ENCODE measurements around the gene C6orf58. TPM values are rescaled to one million over a fixed set of nuclear protein-coding genes. Genes with fewer than 3 reads are reported as not detected.

The C6orf58 gene
- total and polyA plus RNA-seq, 10 of the 15 experiments (the other 5 are each of a cell fraction or from before 2014, with no cell fraction given): 0.06 to 0.43 (median 0.12) TPM; not detected in 2

DNA sequence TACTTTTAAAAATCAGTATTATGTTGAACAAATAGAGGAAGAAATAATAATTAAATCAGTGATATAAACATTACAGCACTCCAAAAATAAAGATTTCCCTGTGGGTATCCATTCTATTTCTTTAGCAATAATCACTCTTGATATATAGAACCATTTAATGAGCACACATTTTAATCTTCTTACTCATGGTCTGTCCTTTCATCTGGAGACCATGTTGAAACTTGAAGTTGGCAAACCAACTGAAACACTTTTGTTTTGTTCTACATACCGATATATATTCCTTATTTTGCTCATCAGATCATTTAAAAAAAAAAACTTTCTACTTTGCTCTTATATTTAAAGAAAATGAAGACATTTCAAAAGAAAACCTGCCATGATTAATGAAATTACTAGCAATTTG is 13.4 kb downstream of the C6orf58 start:
- Histone ChIP-seq H3K36me3 (ENCODE audit: control insufficient read depth in 2 of 2, insufficient read depth in 2 of 2, low read length in 1 of 2) (no peaks in the 10 kb centered on the region), H3K27ac (ENCODE audit: control insufficient read depth, insufficient read depth) (no peak overlapping the region), H3K4me3 (no peak overlapping the region), H3K79me2 (ENCODE audit: control insufficient read depth, insufficient read depth, low read length) (no peaks in the 10 kb centered on the region), H3K27me3 (replicated peaks in 1 of 2; ENCODE audit: control insufficient read depth in 2 of 2, insufficient read depth in 2 of 2, low read length in 1 of 2) (no peaks in the 10 kb centered on the region), H3K4me1 (ENCODE audit: control insufficient read depth, insufficient read depth, low read length) (no peaks in the 10 kb centered on the region), H2AFZ (ENCODE audit: control insufficient read depth, low read depth, low read length) (no peak overlapping the region), H3K9ac (ENCODE audit: control insufficient read depth, insufficient read depth, low read length) (no peak overlapping the region), H3K9me3 (replicated peaks; ENCODE audit: control insufficient read depth, insufficient read depth, low read length) (no peaks in the 10 kb centered on the region), H3K4me2 (ENCODE audit: control insufficient read depth, insufficient read depth) (no peak overlapping the region), H4K20me1 (ENCODE audit: control insufficient read depth, insufficient read depth) (no peaks in the 10 kb centered on the region)
- ChIA-PET CTCF (no interaction called here), RAD21 (ENCODE audit: unreplicated experiment) (no interaction called here), POLR2A (no interaction called here), SMC1A (ENCODE audit: uncharacterized antibody, unreplicated experiment) (no interaction called here)
- FAIRE-seq (no peak), ATAC-seq (no peak), DNase-seq (ENCODE audit: low read depth, low spot score) (no peak)
- in situ Hi-C loops (cut with MboI) (no loop called here), intact Hi-C loops (cut with micrococcal nuclease; ENCODE audit: unreplicated experiment) (no loop called here)
- WGBS (ENCODE audit: insufficient coverage, insufficient replicate concordance, low lambda C conversion rate, missing lambda C conversion rate): 15% methylated on average over 1 of the region's 1 CpG
- BruUV-seq (replicated peaks): no TSS peak
- TF ChIP-seq, protein P1, sequence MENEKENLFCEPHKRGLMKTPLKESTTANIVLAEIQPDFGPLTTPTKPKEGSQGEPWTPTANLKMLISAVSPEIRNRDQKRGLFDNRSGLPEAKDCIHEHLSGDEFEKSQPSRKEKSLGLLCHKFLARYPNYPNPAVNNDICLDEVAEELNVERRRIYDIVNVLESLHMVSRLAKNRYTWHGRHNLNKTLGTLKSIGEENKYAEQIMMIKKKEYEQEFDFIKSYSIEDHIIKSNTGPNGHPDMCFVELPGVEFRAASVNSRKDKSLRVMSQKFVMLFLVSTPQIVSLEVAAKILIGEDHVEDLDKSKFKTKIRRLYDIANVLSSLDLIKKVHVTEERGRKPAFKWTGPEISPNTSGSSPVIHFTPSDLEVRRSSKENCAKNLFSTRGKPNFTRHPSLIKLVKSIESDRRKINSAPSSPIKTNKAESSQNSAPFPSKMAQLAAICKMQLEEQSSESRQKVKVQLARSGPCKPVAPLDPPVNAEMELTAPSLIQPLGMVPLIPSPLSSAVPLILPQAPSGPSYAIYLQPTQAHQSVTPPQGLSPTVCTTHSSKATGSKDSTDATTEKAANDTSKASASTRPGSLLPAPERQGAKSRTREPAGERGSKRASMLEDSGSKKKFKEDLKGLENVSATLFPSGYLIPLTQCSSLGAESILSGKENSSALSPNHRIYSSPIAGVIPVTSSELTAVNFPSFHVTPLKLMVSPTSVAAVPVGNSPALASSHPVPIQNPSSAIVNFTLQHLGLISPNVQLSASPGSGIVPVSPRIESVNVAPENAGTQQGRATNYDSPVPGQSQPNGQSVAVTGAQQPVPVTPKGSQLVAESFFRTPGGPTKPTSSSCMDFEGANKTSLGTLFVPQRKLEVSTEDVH (IDR thresholded peaks at IDR 0.05; ENCODE audit: low read depth, partially characterized antibody): no peak
- no peak for TF ChIP-seq KAT2A (conservative IDR thresholded peaks at IDR 0.05; ENCODE audit: control insufficient read depth, low read depth, low read length)
- TF ChIP-seq POLR2AphosphoS5 (IDR thresholded peaks at IDR 0.05; ENCODE audit: low read length): no peak
- TF ChIP-seq FOS (IDR thresholded peaks at IDR 0.05; ENCODE audit: borderline replicate concordance, extremely low read depth, insufficient read length): no peak
- TF ChIP-seq TBL1XR1 (IDR thresholded peaks at IDR 0.05; ENCODE audit: low read depth, low read length): no peak
- TF ChIP-seq SPI1 (IDR thresholded peaks at IDR 0.05; ENCODE audit: borderline replicate concordance, insufficient read depth, low read depth, low read length): no peak
- TF ChIP-seq CHD2 (IDR thresholded peaks at IDR 0.05; ENCODE audit: borderline replicate concordance, low read depth, low read length): no peak
- no peak for TF ChIP-seq EZH2 (IDR thresholded peaks at IDR 0.05; ENCODE audit: borderline replicate concordance, control insufficient read depth, low read depth, low read length)
- TF ChIP-seq MTA2 (IDR thresholded peaks at IDR 0.05; ENCODE audit: low read depth): no peak
- no peak for TF ChIP-seq FOXK2 (IDR thresholded peaks at IDR 0.05)
- no peak for TF ChIP-seq NFIC (IDR thresholded peaks at IDR 0.05; ENCODE audit: low read depth, low read length)
- TF ChIP-seq IRF4 (IDR thresholded peaks at IDR 0.05; ENCODE audit: low read depth, low read length): no peak
- TF ChIP-seq CEBPB (IDR thresholded peaks at IDR 0.05; ENCODE audit: borderline replicate concordance in 1 of 2, low read depth in 2 of 2, low read length in 2 of 2): no peak
- TF ChIP-seq, protein P2, sequence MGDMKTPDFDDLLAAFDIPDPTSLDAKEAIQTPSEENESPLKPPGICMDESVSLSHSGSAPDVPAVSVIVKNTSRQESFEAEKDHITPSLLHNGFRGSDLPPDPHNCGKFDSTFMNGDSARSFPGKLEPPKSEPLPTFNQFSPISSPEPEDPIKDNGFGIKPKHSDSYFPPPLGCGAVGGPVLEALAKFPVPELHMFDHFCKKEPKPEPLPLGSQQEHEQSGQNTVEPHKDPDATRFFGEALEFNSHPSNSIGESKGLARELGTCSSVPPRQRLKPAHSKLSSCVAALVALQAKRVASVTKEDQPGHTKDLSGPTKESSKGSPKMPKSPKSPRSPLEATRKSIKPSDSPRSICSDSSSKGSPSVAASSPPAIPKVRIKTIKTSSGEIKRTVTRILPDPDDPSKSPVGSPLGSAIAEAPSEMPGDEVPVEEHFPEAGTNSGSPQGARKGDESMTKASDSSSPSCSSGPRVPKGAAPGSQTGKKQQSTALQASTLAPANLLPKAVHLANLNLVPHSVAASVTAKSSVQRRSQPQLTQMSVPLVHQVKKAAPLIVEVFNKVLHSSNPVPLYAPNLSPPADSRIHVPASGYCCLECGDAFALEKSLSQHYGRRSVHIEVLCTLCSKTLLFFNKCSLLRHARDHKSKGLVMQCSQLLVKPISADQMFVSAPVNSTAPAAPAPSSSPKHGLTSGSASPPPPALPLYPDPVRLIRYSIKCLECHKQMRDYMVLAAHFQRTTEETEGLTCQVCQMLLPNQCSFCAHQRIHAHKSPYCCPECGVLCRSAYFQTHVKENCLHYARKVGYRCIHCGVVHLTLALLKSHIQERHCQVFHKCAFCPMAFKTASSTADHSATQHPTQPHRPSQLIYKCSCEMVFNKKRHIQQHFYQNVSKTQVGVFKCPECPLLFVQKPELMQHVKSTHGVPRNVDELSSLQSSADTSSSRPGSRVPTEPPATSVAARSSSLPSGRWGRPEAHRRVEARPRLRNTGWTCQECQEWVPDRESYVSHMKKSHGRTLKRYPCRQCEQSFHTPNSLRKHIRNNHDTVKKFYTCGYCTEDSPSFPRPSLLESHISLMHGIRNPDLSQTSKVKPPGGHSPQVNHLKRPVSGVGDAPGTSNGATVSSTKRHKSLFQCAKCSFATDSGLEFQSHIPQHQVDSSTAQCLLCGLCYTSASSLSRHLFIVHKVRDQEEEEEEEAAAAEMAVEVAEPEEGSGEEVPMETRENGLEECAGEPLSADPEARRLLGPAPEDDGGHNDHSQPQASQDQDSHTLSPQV (IDR thresholded peaks at IDR 0.05): no peak
